ENCODE data around the gene FCAR.
"Not testable (repeated sequence)": the region's sequence is repeated elsewhere in the genome, so short reads cannot be mapped to it uniquely, and the experiment has no call there.

FCAR gene

GRCh38 chr19:54905803-54906511, 31.9 kb downstream of the FCAR start, which contains the start of gene NCR1:
Gene NCR1 (plus strand): TSS chr19:54906148. CDS start chr19:54906188, 40 bp downstream.
- no peak for TF ChIP-seq CTCF (conservative IDR thresholded peaks at IDR 0.05)
- no peak within 1 kb of the TSS for H3K27ac ChIP-seq

GRCh38 chr19:54906819-54907218, 32.8 kb downstream of the FCAR start:
- TF ChIP-seq CTCF (conservative IDR thresholded peaks at IDR 0.05) = no peak
- no peak overlapping the region for H3K27ac ChIP-seq

GRCh38 chr19:54907899-54908298, 33.9 kb downstream of the FCAR start:
- H3K27ac ChIP-seq = not testable (repeated sequence)

GRCh38 chr19:54916822-54917221, 42.8 kb downstream of the FCAR start:
- no peak overlapping the region for H3K27ac ChIP-seq
- no peak for TF ChIP-seq CTCF (conservative IDR thresholded peaks at IDR 0.05)

- TF ChIP-seq CTCF (conservative IDR thresholded peaks at IDR 0.05) = no peak
- H3K27ac ChIP-seq = no peak overlapping the region
Measured at GRCh38 chr19:54918499-54918898, 44.5 kb downstream of the FCAR start.

GRCh38 chr19:54919646-54920563, 45.9 kb downstream of the FCAR start:
- not testable (repeated sequence) for H3K27ac ChIP-seq
- peak; percentile 79 for TF ChIP-seq CTCF (conservative IDR thresholded peaks at IDR 0.05)

GRCh38 chr19:54921082-54921481, 47.0 kb downstream of the FCAR start:
- H3K27ac ChIP-seq = no peak overlapping the region
- no peak for TF ChIP-seq CTCF (conservative IDR thresholded peaks at IDR 0.05)

All from VCaP (cell line).